Caco-2 (cell line): ENCODE data around the gene TCF7L1. TPM values are rescaled to one million over a fixed set of nuclear protein-coding genes. Genes with fewer than 3 reads are reported as not detected.
"Not testable (repeated sequence)": the region's sequence is repeated elsewhere in the genome, so short reads cannot be mapped to it uniquely, and the experiment has no call there.

Experiments used
- BruUV-seq: library from RNA; stranded (reverse); fragments of 400-500 nt; replicated peaks from 2 replicates; lab custom pipeline; 2021; lab: Mats Ljungman, UMichigan
- CTCF ChIA-PET: fragments of 300-600 bp; sonication (Branson Sonifier 250); formaldehyde crosslinking; loops from one replicate; lab custom pipeline; 2022; ENCODE audit warnings: antibody characterized with exemption; lab: Charles Lee
- POLR2A ChIA-PET: fragments of 300-600 bp; sonication (Branson Sonifier 250); formaldehyde crosslinking; loops from one replicate; lab custom pipeline; 2022; ENCODE audit warnings: antibody characterized with exemption; lab: Charles Lee
- DNase-seq, 2 experiments: peaks; one replicate each; pipeline versions ENCODE4 v3.0.0 to v3.0.0-alpha.2; 2020 to 2022
- H3K27me3 ChIP-seq: replicated peaks from 2 replicates; pipeline ENCODE4 v1.6.0; 2011; ENCODE audit warnings: low read length; ENCODE audit not compliant: control insufficient read depth, insufficient read depth
- H3K36me3 ChIP-seq: 2 replicates; pipeline ENCODE4 v1.5.1; 2011; ENCODE audit warnings: low read length; ENCODE audit not compliant: control insufficient read depth, insufficient read depth
- H3K4me1 ChIP-seq: fragments of 250-450 bp; sonication (Bioruptor Pico); 2 replicates; pipeline ENCODE4 v1.5.1; 2020; ENCODE audit warnings: mild to moderate bottlenecking
- H3K4me3 ChIP-seq: 2 replicates; pipeline ENCODE4 v1.5.1; 2011; ENCODE audit warnings: low read depth, mild to moderate bottlenecking, control low read depth, low read length
- H3K9me3 ChIP-seq: fragments of 250-450 bp; sonication (Bioruptor Pico); 2 replicates; pipeline ENCODE4 v1.5.1; 2020; ENCODE audit warnings: mild to moderate bottlenecking, moderate library complexity
- H3K27ac Mint-ChIP-seq: one replicate; pipeline ENCODE4 v1.8.0; 2022; ENCODE audit warnings: mixed read lengths; ENCODE audit not compliant: unreplicated experiment
- H3K27me3 Mint-ChIP-seq: one replicate; pipeline ENCODE4 v1.8.0; 2022; ENCODE audit warnings: mixed read lengths; ENCODE audit not compliant: insufficient read depth, unreplicated experiment
- H3K36me3 Mint-ChIP-seq: one replicate; pipeline ENCODE4 v1.8.0; 2022; ENCODE audit warnings: mild to moderate bottlenecking, mixed read lengths; ENCODE audit not compliant: insufficient read depth, unreplicated experiment
- H3K4me1 Mint-ChIP-seq: one replicate; pipeline ENCODE4 v1.8.0; 2022; ENCODE audit warnings: low read depth, mixed read lengths; ENCODE audit not compliant: unreplicated experiment
- H3K4me3 Mint-ChIP-seq: one replicate; pipeline ENCODE4 v1.8.0; 2022; ENCODE audit warnings: mild to moderate bottlenecking, moderate library complexity, mixed read lengths; ENCODE audit not compliant: unreplicated experiment
- H3K9me3 Mint-ChIP-seq: one replicate; pipeline ENCODE4 v1.8.0; 2022; ENCODE audit warnings: mixed read lengths; ENCODE audit not compliant: unreplicated experiment
- CTCF ChIP-seq, 2 experiments: fragments of 200-600 bp in 1 of 2; IDR thresholded peaks; 1 replicate in 1 of 2; 2 replicates in 1 of 2; pipeline versions ENCODE4 v1.5.1 to v1.8.0; 2011 to 2022; ENCODE audit warnings: antibody characterized with exemption in 1 of 2, control low read depth in 1 of 2, inconsistent platforms in 1 of 2, low read depth in 1 of 2, low read length in 1 of 2, mild to moderate bottlenecking in 1 of 2, moderate library complexity in 1 of 2; ENCODE audit not compliant: insufficient read depth in 1 of 2, severe bottlenecking in 1 of 2, unreplicated experiment in 1 of 2
- intact Hi-C: fragments of 100-400 bp; cut with micrococcal nuclease; formaldehyde crosslinking; loops from one replicate; pipeline ENCODE4 v1.10.0; 2022; ENCODE audit not compliant: unreplicated experiment
- total RNA-seq: library from RNA; stranded (reverse); gene quantifications from 2 replicates; pipeline ENCODE4 v1.2.3, GENCODE V29; 2022

TCF7L1 gene
- total RNA-seq, 1 experiment from 2014 or later = 29.0 TPM

- DNase-seq = no peak
- H3K4me1 ChIP-seq = no peaks in the 10 kb centered on the region
- Mint-ChIP-seq H3K27me3 (no peaks in the 10 kb centered on the region), H3K4me3 (no peak overlapping the region), H3K4me1 (peaks cover 7% of the 10 kb centered on the region), H3K27ac (no peak overlapping the region), H3K9me3 (no peaks in the 10 kb centered on the region), H3K36me3 (peaks cover 64% of the 10 kb centered on the region)
- no peak for TF ChIP-seq CTCF (IDR thresholded peaks at IDR 0.05; ENCODE audit: insufficient read depth in 1 of 2, low read depth in 1 of 2, low read length in 1 of 2, severe bottlenecking in 1 of 2, unreplicated experiment in 1 of 2)
- peaks cover 4% of the 10 kb centered on the region for H3K36me3 ChIP-seq
- POLR2A ChIA-PET = interaction anchor here (0.7 kb wide), 2 partner anchors 9 to 24 kb away, joined by 3 to 4 read pairs; no protein-coding TSS in a partner anchor
- H3K9me3 ChIP-seq = no peaks in the 10 kb centered on the region
- TSS peak; percentile 2 for BruUV-seq
- intact Hi-C loops = no loop called here
- no peaks in the 10 kb centered on the region for H3K27me3 ChIP-seq
- H3K4me3 ChIP-seq = no peak overlapping the region
- CTCF ChIA-PET = interaction anchor here (0.7 kb wide), 1 partner anchor 233 kb away, joined by 3 read pairs; no protein-coding TSS in a partner anchor
Observed at GRCh38 chr2:85318222-85319074, 185.3 kb downstream of the TCF7L1 start.

GRCh38 chr2:85319796-85320195, 186.6 kb downstream of the TCF7L1 start:
- H3K27ac Mint-ChIP-seq = no peak overlapping the region
- ChIA-PET CTCF (no interaction called here), POLR2A (interaction anchor here (0.5 to 0.7 kb wide), 2 partner anchors 242 to 278 kb away, joined by 3 read pairs; partner anchors contain the start of gene GGCX)
- H3K27me3 ChIP-seq = no peaks in the 10 kb centered on the region
- H3K27me3 Mint-ChIP-seq = no peaks in the 10 kb centered on the region
- TF ChIP-seq CTCF (IDR thresholded peaks at IDR 0.05; ENCODE audit: insufficient read depth in 1 of 2, low read depth in 1 of 2, low read length in 1 of 2, severe bottlenecking in 1 of 2, unreplicated experiment in 1 of 2) = no peak
- peaks cover 8% of the 10 kb centered on the region for H3K36me3 ChIP-seq
- no TSS peak for BruUV-seq
- peaks cover 78% of the 10 kb centered on the region for H3K36me3 Mint-ChIP-seq
- peaks cover 6% of the 10 kb centered on the region for H3K4me1 ChIP-seq
- H3K9me3 ChIP-seq = no peaks in the 10 kb centered on the region
- no peak for DNase-seq
- H3K9me3 Mint-ChIP-seq = no peaks in the 10 kb centered on the region
- H3K4me3 ChIP-seq = no peak overlapping the region
- intact Hi-C loops = no loop called here
- H3K4me1 Mint-ChIP-seq = peaks cover 10% of the 10 kb centered on the region
- H3K4me3 Mint-ChIP-seq = no peak overlapping the region

GRCh38 chr2:85323351-85323987, 190.3 kb downstream of the TCF7L1 start:
- H3K4me3 Mint-ChIP-seq = no peak overlapping the region

GRCh38 chr2:85323988-85324367, 190.8 kb downstream of the TCF7L1 start:
- BruUV-seq, H3K9me3 Mint-ChIP-seq, H3K4me3 ChIP-seq, H3K27me3 ChIP-seq, H3K27me3 Mint-ChIP-seq, CTCF ChIA-PET, H3K27ac Mint-ChIP-seq, H3K4me3 Mint-ChIP-seq, DNase-seq, H3K36me3 ChIP-seq, H3K9me3 ChIP-seq: not testable (repeated sequence)
- H3K4me1 ChIP-seq = peaks cover 25% of the 10 kb centered on the region
- Mint-ChIP-seq H3K4me1 (peaks cover 29% of the 10 kb centered on the region), H3K36me3 (peaks cover 79% of the 10 kb centered on the region)
- intact Hi-C loops = loop anchor here (2.0 kb wide), 2 partner anchors 65 to 97 kb away; no protein-coding TSS in a partner anchor
- POLR2A ChIA-PET = interaction anchor here (0.6 to 0.7 kb wide), 2 partner anchors 111 to 370 kb away, joined by 4 to 6 read pairs; partner anchors contain the start of gene GNLY

More at GRCh38 chr2:85323351-85323987, 190.3 kb downstream of the TCF7L1 start:
- Histone ChIP-seq H3K9me3 (no peaks in the 10 kb centered on the region), H3K36me3 (peaks cover 8% of the 10 kb centered on the region), H3K4me1 (peaks cover 25% of the 10 kb centered on the region), H3K4me3 (no peak overlapping the region), H3K27me3 (no peaks in the 10 kb centered on the region)
- Mint-ChIP-seq H3K27ac (no peak overlapping the region), H3K4me1 (peaks cover 29% of the 10 kb centered on the region), H3K27me3 (no peaks in the 10 kb centered on the region), H3K9me3 (no peaks in the 10 kb centered on the region), H3K36me3 (peaks cover 84% of the 10 kb centered on the region)
- intact Hi-C loops = no loop called here
- CTCF ChIA-PET = no interaction called here
- no TSS peak for BruUV-seq
- DNase-seq = no peak
- POLR2A ChIA-PET = interaction anchor here (0.6 kb wide), 1 partner anchor 110 kb away, joined by 4 read pairs; no protein-coding TSS in a partner anchor
- TF ChIP-seq CTCF (IDR thresholded peaks at IDR 0.05; ENCODE audit: insufficient read depth in 1 of 2, low read depth in 1 of 2, low read length in 1 of 2, severe bottlenecking in 1 of 2, unreplicated experiment in 1 of 2) = no peak
